Measurements from ENCODE around the gene TMPRSS4. TPM values are rescaled to one million over a fixed set of nuclear protein-coding genes. Genes with fewer than 3 reads are reported as not detected.

Gene TMPRSS4
- total RNA-seq, 1 experiment from 2014 or later: 99.9 TPM

DNA sequence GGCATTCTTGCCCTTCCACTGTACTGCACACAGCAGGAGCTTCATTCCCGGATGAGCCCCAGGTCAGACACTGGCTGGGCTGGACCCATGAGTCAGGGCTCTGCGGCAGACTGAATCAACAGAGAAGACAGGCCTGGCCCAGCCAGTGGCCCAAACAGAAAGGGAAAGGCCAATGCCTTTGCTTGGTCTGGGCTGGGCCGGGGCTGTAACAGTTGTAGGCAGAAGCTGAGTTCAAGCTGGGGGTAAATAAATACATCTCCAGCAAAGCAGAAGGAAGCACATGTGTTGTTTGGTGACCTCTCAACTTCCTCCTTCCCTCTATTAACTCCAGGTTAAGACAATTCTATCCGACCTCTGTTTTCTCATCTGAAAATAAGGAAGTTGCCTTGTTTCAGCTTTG lies 11.7 kb downstream of the TMPRSS4 start:
- Mint-ChIP-seq H3K36me3 (ENCODE audit: insufficient read depth, unreplicated experiment) (peaks cover 9% of the 10 kb centered on the region), H3K27me3 (ENCODE audit: unreplicated experiment) (no peaks in the 10 kb centered on the region), H3K9me3 (ENCODE audit: low read depth, unreplicated experiment) (no peaks in the 10 kb centered on the region), H3K27ac (ENCODE audit: unreplicated experiment) (no peak overlapping the region), H3K4me3 (ENCODE audit: low read depth, unreplicated experiment) (no peak overlapping the region), H3K4me1 (ENCODE audit: low read depth, unreplicated experiment) (peaks cover 11% of the 10 kb centered on the region)
- intact Hi-C loops (cut with micrococcal nuclease; ENCODE audit: unreplicated experiment): no loop called here
- no TSS peak for BruUV-seq (replicated peaks)
- CTCF ChIA-PET: no interaction called here
- TF ChIP-seq, protein P1, sequence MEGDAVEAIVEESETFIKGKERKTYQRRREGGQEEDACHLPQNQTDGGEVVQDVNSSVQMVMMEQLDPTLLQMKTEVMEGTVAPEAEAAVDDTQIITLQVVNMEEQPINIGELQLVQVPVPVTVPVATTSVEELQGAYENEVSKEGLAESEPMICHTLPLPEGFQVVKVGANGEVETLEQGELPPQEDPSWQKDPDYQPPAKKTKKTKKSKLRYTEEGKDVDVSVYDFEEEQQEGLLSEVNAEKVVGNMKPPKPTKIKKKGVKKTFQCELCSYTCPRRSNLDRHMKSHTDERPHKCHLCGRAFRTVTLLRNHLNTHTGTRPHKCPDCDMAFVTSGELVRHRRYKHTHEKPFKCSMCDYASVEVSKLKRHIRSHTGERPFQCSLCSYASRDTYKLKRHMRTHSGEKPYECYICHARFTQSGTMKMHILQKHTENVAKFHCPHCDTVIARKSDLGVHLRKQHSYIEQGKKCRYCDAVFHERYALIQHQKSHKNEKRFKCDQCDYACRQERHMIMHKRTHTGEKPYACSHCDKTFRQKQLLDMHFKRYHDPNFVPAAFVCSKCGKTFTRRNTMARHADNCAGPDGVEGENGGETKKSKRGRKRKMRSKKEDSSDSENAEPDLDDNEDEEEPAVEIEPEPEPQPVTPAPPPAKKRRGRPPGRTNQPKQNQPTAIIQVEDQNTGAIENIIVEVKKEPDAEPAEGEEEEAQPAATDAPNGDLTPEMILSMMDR (IDR thresholded peaks at IDR 0.05; ENCODE audit: unreplicated experiment): no peak
- peak; percentile 37 for DNase-seq

DNA sequence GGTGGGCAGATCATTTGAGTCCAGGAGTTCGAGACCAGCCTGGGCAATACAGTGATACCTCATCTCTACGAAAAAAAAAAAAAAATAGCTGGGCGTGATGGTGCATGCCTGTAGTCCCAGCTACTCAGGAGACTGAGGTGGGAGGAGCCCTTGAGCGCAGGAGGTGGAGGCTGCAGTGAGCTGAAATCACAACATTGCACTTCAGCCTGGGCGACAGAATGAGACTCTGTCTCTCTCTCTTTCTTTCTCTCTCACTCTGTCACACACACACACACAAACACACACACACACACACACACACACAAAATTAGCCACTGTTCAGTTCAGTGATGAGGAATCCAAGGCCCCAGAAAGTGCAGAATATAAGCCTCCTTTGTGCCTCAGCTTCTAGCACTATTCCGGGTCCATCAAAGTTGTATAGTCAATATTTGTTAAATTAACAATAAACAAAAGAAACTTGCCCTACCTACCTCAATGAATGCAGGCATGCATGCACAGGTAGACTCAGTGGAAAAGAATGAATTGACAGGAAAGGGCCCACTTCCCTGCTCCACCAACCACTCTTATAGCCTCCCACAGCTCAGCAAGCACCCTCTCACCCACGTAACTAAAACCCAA lies 13.8 kb downstream of the TMPRSS4 start:
- peaks cover 4% of the 10 kb centered on the region for H3K36me3 Mint-ChIP-seq (ENCODE audit: insufficient read depth, unreplicated experiment)
- H3K27me3 Mint-ChIP-seq (ENCODE audit: unreplicated experiment): no peaks in the 10 kb centered on the region
- H3K4me3 Mint-ChIP-seq (ENCODE audit: low read depth, unreplicated experiment): no peak overlapping the region
- intact Hi-C loops (cut with micrococcal nuclease; ENCODE audit: unreplicated experiment): no loop called here
- no peaks in the 10 kb centered on the region for H3K9me3 Mint-ChIP-seq (ENCODE audit: low read depth, unreplicated experiment)
- TF ChIP-seq, protein P1 (IDR thresholded peaks at IDR 0.05; ENCODE audit: unreplicated experiment): no peak
- H3K27ac Mint-ChIP-seq (ENCODE audit: unreplicated experiment): no peak overlapping the region
- CTCF ChIA-PET: no interaction called here
- BruUV-seq (replicated peaks): no TSS peak
- peaks cover 11% of the 10 kb centered on the region for H3K4me1 Mint-ChIP-seq (ENCODE audit: low read depth, unreplicated experiment)
- no peak for DNase-seq

DNA sequence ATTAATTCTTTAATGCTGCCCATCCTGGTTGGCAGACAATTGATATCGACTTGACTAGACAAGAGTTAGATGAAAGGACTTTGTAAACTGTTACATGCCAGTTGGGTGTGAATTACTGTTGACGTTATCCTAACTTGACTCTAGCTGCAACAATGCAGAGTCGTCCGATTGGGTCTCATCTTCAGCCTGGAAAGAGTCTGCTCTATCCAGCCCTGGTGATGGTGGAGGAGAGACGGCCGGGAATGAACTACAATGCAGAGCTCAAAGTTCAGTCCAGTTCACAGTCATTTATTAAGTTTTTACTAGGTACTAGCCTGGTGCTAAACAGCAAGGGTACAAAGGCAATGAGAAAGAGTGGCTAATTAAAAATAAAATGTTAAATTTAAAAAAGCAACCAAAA lies 14.8 kb downstream of the TMPRSS4 start:
- CTCF ChIA-PET: no interaction called here
- no peaks in the 10 kb centered on the region for H3K27me3 Mint-ChIP-seq (ENCODE audit: unreplicated experiment)

DNA sequence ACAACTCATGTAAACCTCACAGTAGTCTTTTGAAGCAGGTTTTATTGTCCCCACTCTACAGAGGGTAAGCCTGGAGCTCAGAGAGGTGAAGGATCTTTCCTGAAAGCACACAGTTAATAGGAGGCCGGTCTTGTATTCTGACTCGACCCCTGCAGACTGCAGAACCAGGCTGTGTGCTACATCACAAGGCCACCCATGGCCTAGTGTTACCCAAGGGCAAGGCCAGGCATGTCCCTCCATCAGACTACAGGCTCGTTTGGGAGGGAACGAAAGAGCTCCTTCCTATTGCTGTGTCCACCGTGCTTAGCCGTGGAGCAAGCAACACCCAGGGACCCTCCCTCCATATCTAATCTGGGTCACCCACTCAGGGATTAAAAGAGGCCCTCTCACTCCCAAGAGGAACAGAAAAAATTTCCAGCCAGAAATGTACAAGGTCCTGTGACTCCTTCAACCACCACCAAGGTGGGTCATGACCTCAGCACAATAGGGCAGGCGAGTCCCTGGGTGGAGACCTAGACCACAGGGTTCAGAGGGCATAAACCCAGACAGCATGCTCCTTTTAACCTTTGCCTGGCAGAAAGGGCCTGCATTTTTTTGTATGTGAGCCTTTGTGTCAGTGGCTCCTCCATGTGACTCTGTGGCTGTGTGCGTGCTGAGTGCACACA lies 16.2 kb downstream of the TMPRSS4 start:
- TF ChIP-seq, protein P1 (IDR thresholded peaks at IDR 0.05; ENCODE audit: unreplicated experiment): no peak
- no peaks in the 10 kb centered on the region for H3K27me3 Mint-ChIP-seq (ENCODE audit: unreplicated experiment)
- BruUV-seq (replicated peaks): no TSS peak
- CTCF ChIA-PET: no interaction called here
- no peak overlapping the region for H3K27ac Mint-ChIP-seq (ENCODE audit: unreplicated experiment)
- H3K36me3 Mint-ChIP-seq (ENCODE audit: insufficient read depth, unreplicated experiment): peaks cover 10% of the 10 kb centered on the region
- no peak for DNase-seq
- peaks cover 11% of the 10 kb centered on the region for H3K4me1 Mint-ChIP-seq (ENCODE audit: low read depth, unreplicated experiment)
- intact Hi-C loops (cut with micrococcal nuclease; ENCODE audit: unreplicated experiment): no loop called here
- no peak overlapping the region for H3K4me3 Mint-ChIP-seq (ENCODE audit: low read depth, unreplicated experiment)
- no peaks in the 10 kb centered on the region for H3K9me3 Mint-ChIP-seq (ENCODE audit: low read depth, unreplicated experiment)

More for the DNA sequence above, 14.8 kb downstream of the TMPRSS4 start:
- no TSS peak for BruUV-seq (replicated peaks)
- Mint-ChIP-seq H3K4me3 (ENCODE audit: low read depth, unreplicated experiment) (no peak overlapping the region), H3K36me3 (ENCODE audit: insufficient read depth, unreplicated experiment) (peaks cover 5% of the 10 kb centered on the region), H3K27ac (ENCODE audit: unreplicated experiment) (no peak overlapping the region), H3K4me1 (ENCODE audit: low read depth, unreplicated experiment) (peaks cover 11% of the 10 kb centered on the region), H3K9me3 (ENCODE audit: low read depth, unreplicated experiment) (no peaks in the 10 kb centered on the region)
- TF ChIP-seq, protein P1 (IDR thresholded peaks at IDR 0.05; ENCODE audit: unreplicated experiment): no peak
- intact Hi-C loops (cut with micrococcal nuclease; ENCODE audit: unreplicated experiment): no loop called here
- no peak for DNase-seq
